CD4-positive, alpha-beta memory T cell (primary cell): ENCODE results near the gene KIF26B. TPM values are rescaled to one million over a fixed set of nuclear protein-coding genes. Genes with fewer than 3 reads are reported as not detected.
"Not testable (repeated sequence)": the region's sequence is repeated elsewhere in the genome, so short reads cannot be mapped to it uniquely, and the experiment has no call there.

Experiments used
- CTCF ChIA-PET: fragments of 350-600 bp; sonication (Branson Sonifier 250); formaldehyde crosslinking; loops from one replicate; lab custom pipeline; 2021; ENCODE audit warnings: inconsistent platforms; ENCODE audit not compliant: partially characterized antibody; lab: Charles Lee
- POLR2A ChIA-PET: fragments of 350-600 bp; sonication (Branson Sonifier 250); formaldehyde crosslinking; loops from one replicate; lab custom pipeline; 2021; ENCODE audit not compliant: partially characterized antibody; lab: Charles Lee
- DNase-seq, 5 donors: peaks; one replicate each; pipeline versions ENCODE4 v3.0.0 to v3.0.0-alpha.2; 2020 to 2022; ENCODE audit warnings: mixed read lengths in 1 of 5
- H3K27ac ChIP-seq: one replicate; pipeline ENCODE4 v1.7.0; 2013; ENCODE audit warnings: low read depth, low read length
- H3K27me3 ChIP-seq: 2 replicates; pipeline ENCODE4 v1.7.0; 2013; ENCODE audit warnings: mild to moderate bottlenecking, low read length, moderate library complexity; ENCODE audit not compliant: insufficient read depth
- H3K36me3 ChIP-seq: 2 replicates; pipeline ENCODE4 v1.7.0; 2013; ENCODE audit warnings: mild to moderate bottlenecking, low read length, moderate library complexity; ENCODE audit not compliant: insufficient read depth
- H3K4me1 ChIP-seq: 2 replicates; pipeline ENCODE4 v1.7.0; 2013; ENCODE audit warnings: mild to moderate bottlenecking, low read length, moderate library complexity; ENCODE audit not compliant: insufficient read depth
- H3K4me3 ChIP-seq, 2 donors: one replicate each; pipeline ENCODE4 v1.7.0; 2013; ENCODE audit warnings: low read length in 2 of 2, mild to moderate bottlenecking in 1 of 2
- H3K9me3 ChIP-seq, 2 donors: one replicate each; pipeline ENCODE4 v1.7.0; 2013; ENCODE audit warnings: low read length in 2 of 2, control low read depth in 1 of 2; ENCODE audit not compliant: control insufficient read depth in 1 of 2
- H3K27ac Mint-ChIP-seq, 7 donors: one replicate each; pipeline ENCODE4 v1.8.0; 2020 to 2021; ENCODE audit warnings: mixed read lengths in 7 of 7, mild to moderate bottlenecking in 6 of 7, inconsistent platforms in 3 of 7, moderate library complexity in 3 of 7
- H3K27me3 Mint-ChIP-seq, 2 donors: one replicate each; pipeline ENCODE4 v1.8.0; 2020 to 2021; ENCODE audit warnings: mixed read lengths in 2 of 2
- H3K36me3 Mint-ChIP-seq, 2 donors: one replicate each; pipeline ENCODE4 v1.8.0; 2020 to 2021; ENCODE audit warnings: mixed read lengths in 2 of 2, inconsistent platforms in 1 of 2, mild to moderate bottlenecking in 1 of 2
- H3K4me1 Mint-ChIP-seq, 4 donors: one replicate each; pipeline ENCODE4 v1.8.0; 2020 to 2021; ENCODE audit warnings: mixed read lengths in 4 of 4, mild to moderate bottlenecking in 1 of 4
- H3K4me3 Mint-ChIP-seq, 8 donors: one replicate each; pipeline ENCODE4 v1.8.0; 2020 to 2021; ENCODE audit warnings: mixed read lengths in 8 of 8, mild to moderate bottlenecking in 7 of 8, moderate library complexity in 6 of 8, inconsistent platforms in 3 of 8
- H3K9me3 Mint-ChIP-seq, 8 donors: one replicate each; pipeline ENCODE4 v1.8.0; 2020 to 2021; ENCODE audit warnings: mixed read lengths in 8 of 8, mild to moderate bottlenecking in 5 of 8, inconsistent platforms in 3 of 8, moderate library complexity in 1 of 8
- intact Hi-C: fragments of 100-400 bp; cut with micrococcal nuclease; formaldehyde crosslinking; loops from one replicate; pipeline ENCODE4 v1.15.1; 2023
- polyA plus RNA-seq, 2 donors: library from polyadenylated mRNA; unstranded; fragments of 300-500 nt; fragmentation: Illumina TruSeq; gene quantifications; one replicate each; pipeline ENCODE4 v1.2.3, GENCODE V29; 2021
- total RNA-seq, 2 experiments: library from RNA; stranded (reverse); gene quantifications; one replicate each; pipeline ENCODE4 v1.2.3, GENCODE V29; 2021

KIF26B gene
- total and polyA plus RNA-seq, 4 experiments from 2014 or later: 0.10 TPM; not detected in 3

DNA sequence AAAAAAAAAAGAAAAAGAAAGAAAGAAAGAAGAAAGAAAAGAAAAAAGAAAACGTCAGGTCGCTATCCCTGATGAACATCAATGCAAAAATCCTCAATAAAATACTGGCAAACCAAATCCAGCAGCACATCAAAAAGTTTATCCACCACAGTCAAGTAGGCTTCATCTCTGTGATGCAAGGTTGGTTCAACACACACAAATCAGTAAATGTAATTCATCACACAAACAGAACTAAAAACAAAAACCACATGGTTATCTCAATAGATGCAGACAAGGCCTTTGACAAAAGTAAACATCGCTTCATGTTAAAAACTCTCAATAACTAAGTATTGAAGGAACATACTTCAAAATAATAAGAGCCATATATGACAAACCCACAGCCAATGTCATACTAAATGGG is 573.2 kb downstream of the KIF26B start:
- H3K27me3 Mint-ChIP-seq, H3K27ac Mint-ChIP-seq, H3K27me3 ChIP-seq, H3K4me3 Mint-ChIP-seq, POLR2A ChIA-PET, intact Hi-C loops, H3K4me1 Mint-ChIP-seq, DNase-seq, CTCF ChIA-PET, H3K36me3 ChIP-seq, H3K4me1 ChIP-seq, H3K27ac ChIP-seq, H3K4me3 ChIP-seq, H3K9me3 ChIP-seq: not testable (repeated sequence)
- H3K36me3 Mint-ChIP-seq: peaks cover 11 to 24% of the 10 kb centered on the region in 2 donors
- H3K9me3 Mint-ChIP-seq: peaks cover 16 to 82% (median 50%) of the 10 kb centered on the region in 8 donors

DNA sequence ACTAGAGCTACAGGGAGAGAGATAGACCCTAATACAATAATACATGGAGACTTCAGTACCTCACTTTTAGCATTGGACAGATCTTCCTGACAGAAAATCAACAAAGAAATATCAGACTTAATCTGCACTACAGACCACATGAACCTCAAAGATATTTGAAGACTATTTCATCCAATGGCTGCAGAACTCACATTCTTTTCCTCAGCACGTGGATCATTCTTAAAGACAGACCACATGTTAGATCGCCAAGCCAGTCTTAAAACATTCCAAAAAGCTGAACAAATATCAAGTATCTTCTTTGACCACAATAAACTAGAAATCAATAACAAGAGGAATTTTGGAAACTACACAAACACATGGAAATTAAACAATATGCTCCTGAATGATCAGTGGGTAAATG is 576.0 kb downstream of the KIF26B start:
- no peak for DNase-seq
- intact Hi-C loops: no loop called here
- H3K9me3 Mint-ChIP-seq: peaks cover 16 to 68% (median 44%) of the 10 kb centered on the region in 8 donors
- H3K36me3 ChIP-seq: no peaks in the 10 kb centered on the region
- CTCF ChIA-PET: no interaction called here
- H3K9me3 ChIP-seq: peaks cover 0 to 5% of the 10 kb centered on the region in 2 donors
- H3K4me3 Mint-ChIP-seq: no peak overlapping the region
- POLR2A ChIA-PET: no interaction called here
- H3K27me3 Mint-ChIP-seq: no peaks in the 10 kb centered on the region
- H3K27me3 ChIP-seq: no peaks in the 10 kb centered on the region
- H3K27ac ChIP-seq: no peak overlapping the region
- H3K4me1 Mint-ChIP-seq: no peaks in the 10 kb centered on the region
- no peak overlapping the region for H3K4me3 ChIP-seq
- H3K36me3 Mint-ChIP-seq: peaks cover 7 to 18% of the 10 kb centered on the region in 2 donors
- no peaks in the 10 kb centered on the region for H3K4me1 ChIP-seq
- no peak overlapping the region for H3K27ac Mint-ChIP-seq

GRCh38 chr1:245740336-245740735 is 585.6 kb downstream of the KIF26B start:
- CTCF ChIA-PET, H3K27ac Mint-ChIP-seq: not testable (repeated sequence)

GRCh38 chr1:245742896-245743295 is 588.1 kb downstream of the KIF26B start:
- no peaks in the 10 kb centered on the region for H3K4me1 Mint-ChIP-seq
- peaks cover 6 to 54% (median 36%) of the 10 kb centered on the region in 8 donors for H3K9me3 Mint-ChIP-seq

More at GRCh38 chr1:245740336-245740735, 585.6 kb downstream of the KIF26B start:
- H3K36me3 Mint-ChIP-seq, H3K4me3 Mint-ChIP-seq, H3K4me1 ChIP-seq, POLR2A ChIA-PET, DNase-seq, H3K36me3 ChIP-seq, H3K27me3 Mint-ChIP-seq, H3K4me3 ChIP-seq, H3K27me3 ChIP-seq, H3K4me1 Mint-ChIP-seq, intact Hi-C loops, H3K9me3 ChIP-seq, H3K27ac ChIP-seq: not testable (repeated sequence)
- peaks cover 5 to 35% (median 19%) of the 10 kb centered on the region in 8 donors for H3K9me3 Mint-ChIP-seq

DNA sequence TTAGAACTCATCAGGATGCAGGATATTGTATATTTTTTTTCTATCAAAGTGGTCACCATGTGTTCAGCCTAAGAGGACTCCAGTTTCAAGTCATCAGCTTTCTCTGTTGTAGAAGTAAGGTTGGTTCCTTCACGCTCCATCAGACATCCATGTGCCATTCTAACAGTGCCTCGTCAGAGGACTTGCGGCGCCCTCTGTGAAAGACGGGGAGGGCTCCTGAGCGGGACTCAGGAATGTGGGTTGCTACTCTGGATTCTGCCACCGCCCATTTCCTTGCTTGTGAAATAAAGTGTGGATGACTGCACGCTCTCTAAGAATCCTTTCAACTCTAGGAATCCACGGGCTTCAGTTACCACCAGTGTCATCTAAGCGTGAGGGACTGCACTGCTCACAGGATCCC is 593.5 kb downstream of the KIF26B start:
- Histone ChIP-seq H3K9me3 (no peaks in the 10 kb centered on the region), H3K4me1 (no peaks in the 10 kb centered on the region), H3K4me3 (no peak overlapping the region), H3K27ac (no peak overlapping the region), H3K27me3 (no peaks in the 10 kb centered on the region), H3K36me3 (no peaks in the 10 kb centered on the region)
- Mint-ChIP-seq H3K27ac (no peak overlapping the region), H3K4me1 (no peaks in the 10 kb centered on the region), H3K36me3 (peaks cover 54 to 75% of the 10 kb centered on the region in 2 donors), H3K4me3 (no peak overlapping the region), H3K9me3 (peaks cover 8 to 57% (median 36%) of the 10 kb centered on the region in 8 donors), H3K27me3 (no peaks in the 10 kb centered on the region)
- no peak for DNase-seq
- ChIA-PET POLR2A (no interaction called here), CTCF (no interaction called here)
- intact Hi-C loops: no loop called here

More at GRCh38 chr1:245742896-245743295, 588.1 kb downstream of the KIF26B start:
- Histone ChIP-seq H3K27me3 (no peaks in the 10 kb centered on the region), H3K27ac (no peak overlapping the region), H3K4me1 (no peaks in the 10 kb centered on the region), H3K36me3 (no peaks in the 10 kb centered on the region), H3K4me3 (no peak overlapping the region), H3K9me3 (no peaks in the 10 kb centered on the region)
- DNase-seq: no peak
- Mint-ChIP-seq H3K27ac (no peak overlapping the region), H3K27me3 (no peaks in the 10 kb centered on the region), H3K4me3 (no peak overlapping the region), H3K36me3 (peaks cover 26 to 33% of the 10 kb centered on the region in 2 donors)
- intact Hi-C loops: no loop called here
- ChIA-PET POLR2A (no interaction called here), CTCF (no interaction called here)

DNA sequence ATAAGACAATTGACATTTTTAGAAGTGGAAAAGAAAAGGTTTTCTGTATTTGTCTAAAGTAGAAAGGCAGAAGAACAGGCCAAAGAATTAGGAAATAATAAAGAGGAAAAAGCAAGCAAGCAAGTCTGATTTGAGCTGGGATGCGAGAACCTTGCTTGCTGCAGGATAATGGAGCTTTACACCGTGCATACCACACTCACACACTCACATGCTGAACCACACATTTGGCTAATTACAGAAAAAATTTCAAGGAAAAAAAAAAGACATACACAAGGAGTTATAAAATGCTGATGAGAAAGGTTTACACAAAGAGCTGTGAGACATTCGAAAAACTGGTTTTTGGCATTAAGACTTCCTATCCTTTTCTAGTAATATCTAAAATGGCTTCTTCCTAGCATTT is 593.9 kb downstream of the KIF26B start:
- H3K36me3 Mint-ChIP-seq: peaks cover 56 to 78% of the 10 kb centered on the region in 2 donors

GRCh38 chr1:245749053-245749452 is 594.3 kb downstream of the KIF26B start:
- CTCF ChIA-PET: no interaction called here
- H3K27me3 Mint-ChIP-seq: no peaks in the 10 kb centered on the region

More for the DNA sequence above, 593.9 kb downstream of the KIF26B start:
- no peaks in the 10 kb centered on the region for H3K4me1 Mint-ChIP-seq
- CTCF ChIA-PET: no interaction called here
- H3K4me3 Mint-ChIP-seq: no peak overlapping the region
- H3K9me3 Mint-ChIP-seq: peaks cover 8 to 58% (median 36%) of the 10 kb centered on the region in 8 donors
- no peaks in the 10 kb centered on the region for H3K4me1 ChIP-seq
- no peak overlapping the region for H3K27ac ChIP-seq
- H3K27ac Mint-ChIP-seq: no peak overlapping the region
- intact Hi-C loops: no loop called here
- H3K9me3 ChIP-seq: no peaks in the 10 kb centered on the region
- POLR2A ChIA-PET: no interaction called here
- no peaks in the 10 kb centered on the region for H3K36me3 ChIP-seq
- H3K27me3 ChIP-seq: no peaks in the 10 kb centered on the region
- no peaks in the 10 kb centered on the region for H3K27me3 Mint-ChIP-seq
- no peak for DNase-seq
- H3K4me3 ChIP-seq: no peak overlapping the region

GRCh38 chr1:245750261-245750660 is 595.5 kb downstream of the KIF26B start:
- H3K27ac Mint-ChIP-seq: no peak overlapping the region
- DNase-seq: no peak
- peaks cover 5 to 60% (median 34%) of the 10 kb centered on the region in 8 donors for H3K9me3 Mint-ChIP-seq
- Histone ChIP-seq H3K36me3 (no peaks in the 10 kb centered on the region), H3K4me3 (no peak overlapping the region), H3K27ac (no peak overlapping the region), H3K27me3 (no peaks in the 10 kb centered on the region), H3K9me3 (no peaks in the 10 kb centered on the region), H3K4me1 (no peaks in the 10 kb centered on the region)
- peaks cover 54 to 82% of the 10 kb centered on the region in 2 donors for H3K36me3 Mint-ChIP-seq
- no peaks in the 10 kb centered on the region for H3K4me1 Mint-ChIP-seq
- H3K27me3 Mint-ChIP-seq: no peaks in the 10 kb centered on the region
- POLR2A ChIA-PET: no interaction called here
- H3K4me3 Mint-ChIP-seq: no peak overlapping the region
- intact Hi-C loops: no loop called here
- CTCF ChIA-PET: no interaction called here

More at GRCh38 chr1:245749053-245749452, 594.3 kb downstream of the KIF26B start:
- Histone ChIP-seq H3K9me3 (no peaks in the 10 kb centered on the region), H3K4me3 (no peak overlapping the region), H3K4me1 (no peaks in the 10 kb centered on the region), H3K36me3 (no peaks in the 10 kb centered on the region), H3K27ac (no peak overlapping the region), H3K27me3 (no peaks in the 10 kb centered on the region)
- POLR2A ChIA-PET: no interaction called here
- intact Hi-C loops: no loop called here
- no peak for DNase-seq
- Mint-ChIP-seq H3K27ac (no peak overlapping the region), H3K4me3 (no peak overlapping the region), H3K36me3 (peaks cover 56 to 78% of the 10 kb centered on the region in 2 donors), H3K9me3 (peaks cover 8 to 57% (median 36%) of the 10 kb centered on the region in 8 donors), H3K4me1 (no peaks in the 10 kb centered on the region)
